Liver (tissue), 9 donors: ENCODE results near the gene ADAMTS15. TPM values are rescaled to one million over a fixed set of nuclear protein-coding genes. Genes with fewer than 3 reads are reported as not detected.

Experiments
- DNase-seq: peaks from one replicate; pipeline ENCODE4 v3.0.0-alpha.2; 2017; ENCODE audit warnings: low spot score
- H3K27ac ChIP-seq, 2 donors: one replicate each; pipeline ENCODE4 v1.7.0; 2013; ENCODE audit warnings: inconsistent platforms in 2 of 2, low read length in 2 of 2, control low read depth in 1 of 2, low read depth in 1 of 2, mild to moderate bottlenecking in 1 of 2
- H3K27me3 ChIP-seq, 4 donors: one replicate each; pipeline versions ENCODE4 v1.6.1 to v1.7.0; 2013; ENCODE audit warnings: low read length in 3 of 4, inconsistent platforms in 1 of 4, mild to moderate bottlenecking in 1 of 4, moderate library complexity in 1 of 4; ENCODE audit not compliant: control insufficient read depth in 4 of 4, insufficient read depth in 4 of 4
- H3K36me3 ChIP-seq, 4 donors: one replicate each; pipeline versions ENCODE4 v1.6.1 to v1.7.0; 2013; ENCODE audit warnings: low read length in 3 of 4, mild to moderate bottlenecking in 3 of 4, low read depth in 1 of 4, moderate library complexity in 1 of 4; ENCODE audit not compliant: control insufficient read depth in 4 of 4, insufficient read depth in 3 of 4
- H3K4me1 ChIP-seq, 4 donors: one replicate each; pipeline versions ENCODE4 v1.6.1 to v1.7.0; 2013; ENCODE audit warnings: low read length in 3 of 4, mild to moderate bottlenecking in 3 of 4, moderate library complexity in 1 of 4; ENCODE audit not compliant: control insufficient read depth in 4 of 4, insufficient read depth in 4 of 4
- H3K4me3 ChIP-seq, 3 donors: one replicate each; pipeline versions ENCODE4 v1.6.1 to v1.7.0; 2013; ENCODE audit warnings: low read length in 3 of 3, control low read depth in 1 of 3, low read depth in 1 of 3, mild to moderate bottlenecking in 1 of 3
- H3K9ac ChIP-seq, 2 donors: one replicate each; pipeline ENCODE4 v1.7.0; 2013; ENCODE audit warnings: low read length in 2 of 2, mild to moderate bottlenecking in 2 of 2, moderate library complexity in 2 of 2, control low read depth in 1 of 2, low read depth in 1 of 2
- H3K9me3 ChIP-seq, 4 donors: one replicate each; pipeline versions ENCODE4 v1.6.1 to v1.7.0; 2013; ENCODE audit warnings: low read length in 3 of 4; ENCODE audit not compliant: control insufficient read depth in 4 of 4
- CTCF ChIP-seq: fragments of 150-350 bp; IDR thresholded peaks from 2 replicates; pipeline ENCODE4 v1.5.1; 2017; ENCODE audit warnings: improper control_type of control experiment, low read depth, low read length; ENCODE audit not compliant: missing input control
- EGR1 ChIP-seq, 2 donors: IDR thresholded peaks; 2 replicates each; pipeline ENCODE4 v1.6.1; 2016 to 2018; ENCODE audit warnings: antibody characterized with exemption in 2 of 2, low read depth in 2 of 2
- FOXA1 ChIP-seq: IDR thresholded peaks from 2 replicates; pipeline ENCODE4 v1.6.1; 2016; ENCODE audit warnings: antibody characterized with exemption
- HNF4A ChIP-seq, 2 donors: conservative IDR thresholded peaks; 2 replicates each; pipeline ENCODE4 v1.6.1; 2016; ENCODE audit warnings: antibody characterized with exemption in 2 of 2, mild to moderate bottlenecking in 2 of 2
- HNF4G ChIP-seq: IDR thresholded peaks from 2 replicates; pipeline ENCODE4 v1.6.1; 2016; ENCODE audit warnings: antibody characterized with exemption
- JUND ChIP-seq, 2 donors: IDR thresholded peaks; 2 replicates each; pipeline ENCODE4 v1.6.1; 2016; ENCODE audit warnings: antibody characterized with exemption in 2 of 2
- MAX ChIP-seq: IDR thresholded peaks from 2 replicates; pipeline ENCODE4 v1.6.1; 2016; ENCODE audit warnings: antibody characterized with exemption
- NR2F2 ChIP-seq: IDR thresholded peaks from 2 replicates; pipeline ENCODE4 v1.6.1; 2016; ENCODE audit warnings: antibody characterized with exemption
- REST ChIP-seq: IDR thresholded peaks from 2 replicates; pipeline ENCODE4 v1.6.1; 2016; ENCODE audit warnings: antibody characterized with exemption, mild to moderate bottlenecking
- RXRA ChIP-seq, 2 donors: IDR thresholded peaks; 2 replicates each; pipeline ENCODE4 v1.6.1; 2017 to 2018; ENCODE audit warnings: antibody characterized with exemption in 2 of 2, mild to moderate bottlenecking in 1 of 2
- SP1 ChIP-seq: IDR thresholded peaks from 2 replicates; pipeline ENCODE4 v1.6.1; 2018; ENCODE audit warnings: antibody characterized with exemption, mild to moderate bottlenecking
- ZBTB33 ChIP-seq: IDR thresholded peaks from 2 replicates; pipeline ENCODE4 v1.6.1; 2016; ENCODE audit warnings: antibody characterized with exemption
- WGBS: extraction: QIAGEN DNeasy Blood & Tissue Kit; methylation state at CpG from one replicate; pipeline ENCODE4 v1.1.7; 2013; 5-methylcytosine and 5-hydroxymethylcytosine counted together
- polyA plus RNA-seq, 2 donors: library from polyadenylated mRNA; stranded (reverse) in 1 of 2; unstranded in 1 of 2; fragments of 200-250 nt in 1 of 2; fragments of >200 nt in 1 of 2; fragmentation: Nextera tagmentation in 1 of 2; extraction: Ambion mirVana in 1 of 2; gene quantifications; one replicate each; pipeline versions ENCODE4 v1.2.1 to v1.2.3, GENCODE V29; 2013 to 2015
- total RNA-seq, 2 donors: library from RNA; depleted of rRNA; stranded (reverse); fragments of >200 nt; gene quantifications; one replicate each; pipeline ENCODE4 v1.2.3, GENCODE V29; 2014
- donor health status: healthy.
- donor health status: healthy.
- donor health status: healthy.
- donor health status: healthy.
- donor health status: healthy.

ADAMTS15 gene
- total and polyA plus RNA-seq, 4 donors = 0.06 to 1.3 (median 0.77) TPM

GRCh38 chr11:130480711-130481140, 32.3 kb downstream of the ADAMTS15 start:
- no peaks in the 10 kb centered on the region for H3K9me3 ChIP-seq
- no peak for TF ChIP-seq EGR1 (IDR thresholded peaks at IDR 0.05; ENCODE audit: low read depth in 2 of 2)
- TF ChIP-seq HNF4G = no peak
- peaks cover 0 to 2% (median 0%) of the 10 kb centered on the region in 4 donors for H3K27me3 ChIP-seq
- H3K4me3 ChIP-seq = no peak overlapping the region
- WGBS = 59% methylated on average over 5 of the region's 5 CpGs
- H3K27ac ChIP-seq = no peak overlapping the region
- H3K9ac ChIP-seq = no peak overlapping the region
- no peaks in the 10 kb centered on the region for H3K4me1 ChIP-seq
- DNase-seq = no peak
- no peaks in the 10 kb centered on the region for H3K36me3 ChIP-seq

GRCh38 chr11:130483124-130483523, 34.7 kb downstream of the ADAMTS15 start:
- Histone ChIP-seq H3K9me3 (no peaks in the 10 kb centered on the region), H3K27me3 (peaks cover 0 to 2% (median 0%) of the 10 kb centered on the region in 4 donors), H3K9ac (no peak overlapping the region), H3K4me3 (no peak overlapping the region), H3K27ac (no peak overlapping the region), H3K4me1 (no peaks in the 10 kb centered on the region), H3K36me3 (no peaks in the 10 kb centered on the region)
- TF ChIP-seq EGR1 (IDR thresholded peaks at IDR 0.05; ENCODE audit: low read depth in 2 of 2) (no peak), RXRA (IDR thresholded peaks at IDR 0.05) (no peak), HNF4G (no peak), ZBTB33 (no peak), CTCF (no peak), JUND (IDR thresholded peaks at IDR 0.05) (no peak)
- WGBS = 80% methylated on average over 5 of the region's 5 CpGs
- no peak for DNase-seq

- no peaks in the 10 kb centered on the region for H3K36me3 ChIP-seq
- no peak overlapping the region for H3K4me3 ChIP-seq
- TF ChIP-seq CTCF = no peak
- no peak for TF ChIP-seq RXRA (IDR thresholded peaks at IDR 0.05)
- TF ChIP-seq MAX = no peak
- no peak for TF ChIP-seq JUND (IDR thresholded peaks at IDR 0.05)
- no peak for TF ChIP-seq REST
- no peak for TF ChIP-seq FOXA1
- TF ChIP-seq NR2F2 = no peak
- no peak for TF ChIP-seq EGR1 (IDR thresholded peaks at IDR 0.05; ENCODE audit: low read depth in 2 of 2)
- no peak for TF ChIP-seq SP1
- TF ChIP-seq HNF4A (conservative IDR thresholded peaks at IDR 0.05) = no peak
- no peak for TF ChIP-seq ZBTB33
- WGBS = 94% methylated on average over 14 of the region's 14 CpGs
- no peak overlapping the region for H3K9ac ChIP-seq
- H3K4me1 ChIP-seq = no peaks in the 10 kb centered on the region
- no peak overlapping the region for H3K27ac ChIP-seq
- no peaks in the 10 kb centered on the region for H3K9me3 ChIP-seq
- peaks cover 0 to 2% (median 0%) of the 10 kb centered on the region in 4 donors for H3K27me3 ChIP-seq
- DNase-seq = no peak
These were observed 37.5 kb downstream of the ADAMTS15 start for GRCh38 chr11:130485983-130486382.
